SK-N-SH (cell line): ENCODE measurements around the gene PRX. TPM values are rescaled to one million over a fixed set of nuclear protein-coding genes. Genes with fewer than 3 reads are reported as not detected.

Source experiments
- CTCF ChIA-PET: fragments of 300-600, 350-600 bp; formaldehyde crosslinking; extraction: SDS; loops from one replicate; lab custom pipeline; 2021; lab: Yijun Ruan, JAX
- POLR2A ChIA-PET: fragments of 350-600 bp; sonication (Branson Sonifier 250); formaldehyde crosslinking; extraction: SDS; loops from one replicate; lab custom pipeline; 2020; ENCODE audit warnings: antibody characterized with exemption, inconsistent platforms; lab: Yijun Ruan, JAX
- DNase-seq: peaks from one replicate; pipeline ENCODE4 v3.0.0; 2012
- H2AFZ ChIP-seq: fragments of 200-600 bp; sonication (generic); 2 replicates; pipeline ENCODE4 v1.8.1; 2016; ENCODE audit warnings: antibody characterized with exemption, mild to moderate bottlenecking, low read depth
- H3F3A ChIP-seq: fragments of 200-600 bp; sonication (generic); replicated peaks from 2 replicates; pipeline ENCODE3; 2016; ENCODE audit warnings: antibody characterized with exemption, mild to moderate bottlenecking; ENCODE audit not compliant: insufficient read depth
- H3K27ac ChIP-seq, 2 experiments: fragments of 200-500 bp in 1 of 2; fragments of 200-600 bp in 1 of 2; sonication (Bioruptor generic) in 1 of 2; sonication (generic), shearing (Covaris generic) in 1 of 2; 2 replicates each; pipeline versions ENCODE4 v1.5.1 to v1.6.1; 2014 to 2016; ENCODE audit warnings: low read depth in 2 of 2, inconsistent platforms in 1 of 2, low read length in 1 of 2, mild to moderate bottlenecking in 1 of 2, mixed read lengths in 1 of 2
- H3K27me3 ChIP-seq: fragments of 200-600 bp; sonication (generic), shearing (Covaris generic); 2 replicates; pipeline ENCODE4 v1.6.1; 2016; ENCODE audit warnings: mixed run types; ENCODE audit not compliant: insufficient read depth
- H3K36me3 ChIP-seq, 2 experiments: fragments of 200-500 bp in 1 of 2; fragments of 200-600 bp in 1 of 2; sonication (Bioruptor generic) in 1 of 2; sonication (generic) in 1 of 2; replicated peaks in 1 of 2; 2 replicates each; pipeline versions ENCODE3 to v1.5.1; 2014 to 2016; ENCODE audit warnings: low read length in 1 of 2, mild to moderate bottlenecking in 1 of 2; ENCODE audit not compliant: insufficient read depth in 2 of 2, control insufficient read depth in 1 of 2
- H3K4me1 ChIP-seq, 2 experiments: fragments of 200-500 bp in 1 of 2; fragments of 200-600 bp in 1 of 2; sonication (Bioruptor generic) in 1 of 2; sonication (generic), shearing (Covaris generic) in 1 of 2; 2 replicates each; pipeline versions ENCODE4 v1.5.1 to v1.6.1; 2014 to 2016; ENCODE audit warnings: low read depth in 1 of 2, low read length in 1 of 2, mixed run types in 1 of 2; ENCODE audit not compliant: insufficient read depth in 2 of 2, control insufficient read depth in 1 of 2
- H3K4me2 ChIP-seq: fragments of 200-600 bp; sonication (generic), shearing (Covaris generic); 2 replicates; pipeline ENCODE4 v1.6.1; 2017; ENCODE audit warnings: mixed run types
- H3K4me3 ChIP-seq, 2 experiments: fragments of 200-500 bp in 1 of 2; fragments of 200-600 bp in 1 of 2; sonication (Bioruptor generic) in 1 of 2; sonication (generic), shearing (Covaris generic) in 1 of 2; 2 replicates each; pipeline versions ENCODE4 v1.5.1 to v1.8.1; 2014 to 2016; ENCODE audit warnings: low read depth in 2 of 2, inconsistent platforms in 1 of 2, low read length in 1 of 2, mild to moderate bottlenecking in 1 of 2, mixed read lengths in 1 of 2, moderate library complexity in 1 of 2
- H3K79me2 ChIP-seq: fragments of 200-600 bp; sonication (generic); 2 replicates; pipeline ENCODE4 v1.8.1; 2017; ENCODE audit warnings: mild to moderate bottlenecking; ENCODE audit not compliant: insufficient read depth
- H3K9ac ChIP-seq: fragments of 200-600 bp; sonication (generic); 2 replicates; pipeline ENCODE4 v1.6.1; 2017; ENCODE audit warnings: mixed run types
- H3K9me2 ChIP-seq: fragments of 200-600 bp; sonication (generic); 2 replicates; pipeline ENCODE4 v1.6.1; 2017; ENCODE audit warnings: mixed run types
- H3K9me3 ChIP-seq: fragments of 200-600 bp; sonication (generic); 2 replicates; pipeline ENCODE4 v1.6.1; 2017; ENCODE audit warnings: mixed run types, mild to moderate bottlenecking, moderate library complexity
- H4K20me1 ChIP-seq: fragments of 200-600 bp; sonication (generic); 2 replicates; pipeline ENCODE4 v1.6.1; 2017; ENCODE audit warnings: mild to moderate bottlenecking, mixed run types; ENCODE audit not compliant: insufficient read depth
- ELF1 ChIP-seq: IDR thresholded peaks from 2 replicates; pipeline ENCODE4 v1.4.0; 2012
- FOXJ3 ChIP-seq: sonication (generic); formaldehyde crosslinking; IDR thresholded peaks from 2 replicates; pipeline ENCODE4 v1.5.1; 2020; ENCODE audit warnings: mild to moderate bottlenecking, missing genetic modification reagents
- GABPA ChIP-seq: IDR thresholded peaks from 2 replicates; pipeline ENCODE4 v1.4.0; 2012; ENCODE audit warnings: low read depth, mild to moderate bottlenecking
- GATA2 ChIP-seq: sonication (generic); formaldehyde crosslinking; IDR thresholded peaks from 2 replicates; pipeline ENCODE4 v1.5.0; 2020; ENCODE audit warnings: mild to moderate bottlenecking, missing genetic modification reagents
- IRF3 ChIP-seq: fragments of 150-350 bp; IDR thresholded peaks from 2 replicates; pipeline ENCODE4 v1.6.1; 2016; ENCODE audit warnings: mild to moderate bottlenecking, low read depth, low read length
- MEF2A ChIP-seq: IDR thresholded peaks from 2 replicates; pipeline ENCODE4 v1.4.0; 2012; ENCODE audit warnings: low read depth, borderline replicate concordance
- MXI1 ChIP-seq: IDR thresholded peaks from 2 replicates; pipeline ENCODE4 v1.6.1; 2012; ENCODE audit warnings: mild to moderate bottlenecking, low read depth, low read length, improper control_type of control experiment
- NFIC ChIP-seq: IDR thresholded peaks from 2 replicates; pipeline ENCODE4 v1.4.0; 2012; ENCODE audit warnings: borderline replicate concordance
- PBX3 ChIP-seq: IDR thresholded peaks from 2 replicates; pipeline ENCODE4; 2012
- RAD21 ChIP-seq: IDR thresholded peaks from 2 replicates; pipeline ENCODE4 v1.6.1; 2012; ENCODE audit warnings: mild to moderate bottlenecking, low read length
- RFX5 ChIP-seq: IDR thresholded peaks from 2 replicates; pipeline ENCODE4 v1.6.1; 2012; ENCODE audit warnings: mild to moderate bottlenecking, improper control_type of control experiment, low read length
- RXRA ChIP-seq: IDR thresholded peaks from 2 replicates; pipeline ENCODE4 v1.4.0; 2012; ENCODE audit warnings: low read depth, mild to moderate bottlenecking, borderline replicate concordance
- SIN3A ChIP-seq: IDR thresholded peaks from 2 replicates; pipeline ENCODE4 v1.6.1; 2012; ENCODE audit warnings: low read depth, mild to moderate bottlenecking, low read length, moderate library complexity, borderline replicate concordance
- TAF1 ChIP-seq: IDR thresholded peaks from 2 replicates; pipeline ENCODE4 v1.6.1; 2012; ENCODE audit warnings: low read depth, mild to moderate bottlenecking, low read length, moderate library complexity, borderline replicate concordance
- TCF12 ChIP-seq: IDR thresholded peaks from 2 replicates; pipeline ENCODE4 v1.4.0; 2012
- WGBS: methylation state at CpG from one replicate; pipeline ENCODE4 v1.1.6; 2017; ENCODE audit warnings: low lambda C conversion rate; 5-methylcytosine and 5-hydroxymethylcytosine counted together
- polyA plus RNA-seq, 3 experiments: library from polyadenylated mRNA; depleted of rRNA; stranded (reverse); fragments of >200 nt; gene quantifications; 2 replicates each; pipeline ENCODE4 v1.2.3, GENCODE V29; 2012
- TF ChIP-seq, protein P1 (sequence below): IDR thresholded peaks from 2 replicates; pipeline ENCODE4 v1.4.0; 2012; ENCODE audit warnings: low read depth, borderline replicate concordance
- TF ChIP-seq, protein P2 (sequence below): IDR thresholded peaks from 2 replicates; pipeline ENCODE4 v1.4.0; 2012; ENCODE audit warnings: low read depth, borderline replicate concordance
- TF ChIP-seq, protein P3 (sequence below): fragments of 150-350 bp; IDR thresholded peaks from 2 replicates; pipeline ENCODE4 v1.6.1; 2017; ENCODE audit warnings: antibody characterized with exemption, low read length, low read depth, borderline replicate concordance

PRX gene
- polyA plus RNA-seq, 1 of the 3 experiments (the other 2 are of a cell fraction): 2.2 TPM

- WGBS: 88% methylated on average over 4 of the region's 4 CpGs
- Histone ChIP-seq H3K36me3 (peaks cover 4 to 7% of the 10 kb centered on the region in 2 experiments), H3K4me3 (no peak overlapping the region), H3K9ac (no peak overlapping the region), H3K79me2 (peaks cover 12% of the 10 kb centered on the region), H3K4me1 (peaks cover 5 to 6% of the 10 kb centered on the region in 2 experiments; a peak in 3 of 4 replicates), H3K27me3 (no peaks in the 10 kb centered on the region), H3K27ac (no peak overlapping the region), H3K9me2 (no peaks in the 10 kb centered on the region), H2AFZ (no peak overlapping the region), H3F3A (peaks cover 26% of the 10 kb centered on the region), H3K4me2 (no peak overlapping the region), H4K20me1 (no peaks in the 10 kb centered on the region), H3K9me3 (no peaks in the 10 kb centered on the region)
- TF ChIP-seq ELF1: no peak
- TF ChIP-seq, protein P1, sequence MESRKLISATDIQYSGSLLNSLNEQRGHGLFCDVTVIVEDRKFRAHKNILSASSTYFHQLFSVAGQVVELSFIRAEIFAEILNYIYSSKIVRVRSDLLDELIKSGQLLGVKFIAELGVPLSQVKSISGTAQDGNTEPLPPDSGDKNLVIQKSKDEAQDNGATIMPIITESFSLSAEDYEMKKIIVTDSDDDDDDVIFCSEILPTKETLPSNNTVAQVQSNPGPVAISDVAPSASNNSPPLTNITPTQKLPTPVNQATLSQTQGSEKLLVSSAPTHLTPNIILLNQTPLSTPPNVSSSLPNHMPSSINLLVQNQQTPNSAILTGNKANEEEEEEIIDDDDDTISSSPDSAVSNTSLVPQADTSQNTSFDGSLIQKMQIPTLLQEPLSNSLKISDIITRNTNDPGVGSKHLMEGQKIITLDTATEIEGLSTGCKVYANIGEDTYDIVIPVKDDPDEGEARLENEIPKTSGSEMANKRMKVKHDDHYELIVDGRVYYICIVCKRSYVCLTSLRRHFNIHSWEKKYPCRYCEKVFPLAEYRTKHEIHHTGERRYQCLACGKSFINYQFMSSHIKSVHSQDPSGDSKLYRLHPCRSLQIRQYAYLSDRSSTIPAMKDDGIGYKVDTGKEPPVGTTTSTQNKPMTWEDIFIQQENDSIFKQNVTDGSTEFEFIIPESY: no peak
- TF ChIP-seq, protein P2, sequence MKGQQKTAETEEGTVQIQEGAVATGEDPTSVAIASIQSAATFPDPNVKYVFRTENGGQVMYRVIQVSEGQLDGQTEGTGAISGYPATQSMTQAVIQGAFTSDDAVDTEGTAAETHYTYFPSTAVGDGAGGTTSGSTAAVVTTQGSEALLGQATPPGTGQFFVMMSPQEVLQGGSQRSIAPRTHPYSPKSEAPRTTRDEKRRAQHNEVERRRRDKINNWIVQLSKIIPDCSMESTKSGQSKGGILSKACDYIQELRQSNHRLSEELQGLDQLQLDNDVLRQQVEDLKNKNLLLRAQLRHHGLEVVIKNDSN: no peak
- no peak for TF ChIP-seq NFIC
- TF ChIP-seq FOXJ3 (CRISPR knock-in tag): no peak
- TF ChIP-seq RAD21: no peak
- no peak for TF ChIP-seq TAF1
- no peak for DNase-seq
- CTCF ChIA-PET: interaction anchor here (0.6 to 1.4 kb wide), 3 partner anchors 27 to 278 kb away, joined by 3 to 4 read pairs (median 3); no protein-coding TSS in a partner anchor
- POLR2A ChIA-PET: no interaction called here
These were observed 4.4 kb upstream of the PRX start for GRCh38 chr19:40417643-40417981.

- Histone ChIP-seq H3K9ac (no peak overlapping the region), H3K4me2 (no peak overlapping the region), H3K27me3 (no peaks in the 10 kb centered on the region), H3K4me3 (no peak overlapping the region), H3K27ac (no peak overlapping the region), H3K9me3 (no peaks in the 10 kb centered on the region), H3K79me2 (peaks cover 7% of the 10 kb centered on the region), H3K9me2 (no peaks in the 10 kb centered on the region), H3K36me3 (peaks cover 0 to 2% of the 10 kb centered on the region in 2 experiments), H3F3A (peaks cover 22% of the 10 kb centered on the region), H4K20me1 (no peaks in the 10 kb centered on the region), H2AFZ (no peak overlapping the region), H3K4me1 (peaks cover 2 to 6% of the 10 kb centered on the region in 2 experiments; a peak in 3 of 4 replicates)
- no peak for DNase-seq
- WGBS: 75% methylated on average over 14 of the region's 16 CpGs
- POLR2A ChIA-PET: no interaction called here
- CTCF ChIA-PET: interaction anchor here (0.6 to 1.2 kb wide), 3 partner anchors 14 to 278 kb away, joined by 3 read pairs; no protein-coding TSS in a partner anchor
- TF ChIP-seq SIN3A (no peak), RFX5 (no peak), IRF3 (no peak), GATA2 (CRISPR knock-in tag) (no peak), RXRA (no peak), MEF2A (no peak), GABPA (no peak), MXI1 (no peak), FOXJ3 (CRISPR knock-in tag) (no peak), TCF12 (no peak), PBX3 (no peak)
- TF ChIP-seq, protein P3, sequence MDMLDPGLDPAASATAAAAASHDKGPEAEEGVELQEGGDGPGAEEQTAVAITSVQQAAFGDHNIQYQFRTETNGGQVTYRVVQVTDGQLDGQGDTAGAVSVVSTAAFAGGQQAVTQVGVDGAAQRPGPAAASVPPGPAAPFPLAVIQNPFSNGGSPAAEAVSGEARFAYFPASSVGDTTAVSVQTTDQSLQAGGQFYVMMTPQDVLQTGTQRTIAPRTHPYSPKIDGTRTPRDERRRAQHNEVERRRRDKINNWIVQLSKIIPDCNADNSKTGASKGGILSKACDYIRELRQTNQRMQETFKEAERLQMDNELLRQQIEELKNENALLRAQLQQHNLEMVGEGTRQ: no peak
- TF ChIP-seq, protein P2: no peak
- TF ChIP-seq, protein P1: no peak
These were observed 3.9 kb upstream of the PRX start for GRCh38 chr19:40416918-40417642.
